Measurements from ENCODE around the gene TBX4.

Gene TBX4

DNA sequence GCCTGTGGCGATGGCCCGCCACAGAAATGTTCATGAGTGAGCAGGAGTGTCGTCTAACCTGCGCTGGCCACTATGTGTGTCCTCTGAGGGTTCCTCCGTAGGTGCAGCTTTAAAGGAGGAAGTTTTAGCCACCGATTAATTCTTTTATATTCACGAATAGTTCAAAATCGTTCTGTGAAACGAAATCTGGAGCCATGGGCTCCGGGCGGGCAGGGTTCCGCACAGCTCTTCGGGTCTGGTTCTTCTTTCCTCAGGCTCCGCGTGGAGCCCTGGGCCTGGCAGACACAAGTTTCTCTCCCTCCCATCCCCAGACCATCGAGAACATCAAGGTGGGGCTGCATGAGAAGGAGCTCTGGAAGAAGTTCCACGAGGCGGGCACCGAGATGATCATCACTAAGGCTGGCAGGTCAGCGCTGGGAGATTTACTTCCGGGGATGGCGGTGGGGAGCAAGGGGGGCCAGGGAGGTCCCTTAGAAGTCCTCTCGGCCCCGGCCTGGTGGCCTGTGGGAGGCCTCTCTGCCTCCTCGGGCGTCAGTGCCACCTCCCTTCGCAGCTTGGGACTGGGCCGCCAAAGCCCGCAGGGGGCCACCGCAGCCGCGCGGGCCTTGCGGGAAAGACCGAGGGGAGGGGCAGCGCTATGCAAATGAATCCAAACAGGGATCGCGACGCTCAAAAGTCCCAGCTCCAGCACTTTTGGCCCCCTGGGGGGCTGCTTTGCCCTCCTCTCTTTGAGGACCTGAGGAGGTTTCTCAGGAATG lies 5.2 kb downstream of the TBX4 start:
- H3K9ac ChIP-seq (ENCODE audit: low read length in 2 of 2), result no peak overlapping the region
- H3K27me3 ChIP-seq (ENCODE audit: control insufficient read depth in 1 of 2, insufficient read depth in 2 of 2, low read length in 2 of 2), result peaks cover 77 to 95% of the 10 kb centered on the region in 2 donors
- H3K4me3 ChIP-seq (ENCODE audit: low read length in 2 of 2), result peak overlapping the region in 1 of 2 donors; percentile 59
- no peak overlapping the region for H3K27ac ChIP-seq (ENCODE audit: low read length)
- no peaks in the 10 kb centered on the region for H3K9me3 ChIP-seq (ENCODE audit: control insufficient read depth in 2 of 2, low read length in 2 of 2)
- H3K36me3 ChIP-seq (ENCODE audit: control insufficient read depth in 2 of 2, insufficient read depth in 2 of 2, low read length in 2 of 2), result no peaks in the 10 kb centered on the region
- peaks cover 12% of the 10 kb centered on the region for H3K4me1 ChIP-seq (ENCODE audit: control insufficient read depth, insufficient read depth, low read length)

DNA sequence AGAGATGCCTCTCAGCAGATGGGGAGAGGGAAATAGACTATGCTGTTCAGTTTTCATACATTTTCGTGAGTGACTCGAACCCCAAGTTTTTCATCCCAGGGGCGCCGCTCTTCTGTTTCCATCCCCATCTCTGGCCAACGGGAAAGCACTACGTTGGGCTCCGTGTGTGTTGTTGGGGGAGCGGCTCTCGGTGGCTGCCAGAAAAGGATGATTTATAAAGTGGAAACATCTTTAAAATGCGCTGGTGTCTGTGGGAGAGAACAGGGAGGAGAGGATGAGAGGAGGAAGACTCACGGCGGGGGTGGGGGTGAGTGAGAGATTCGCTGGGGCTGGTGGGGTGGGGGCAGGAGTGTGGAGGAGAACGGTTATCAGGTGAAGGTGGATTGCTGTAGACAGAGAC lies 5.8 kb downstream of the TBX4 start:
- H3K4me1 ChIP-seq (ENCODE audit: control insufficient read depth, insufficient read depth, low read length), result peaks cover 11% of the 10 kb centered on the region
- H3K9ac ChIP-seq (ENCODE audit: low read length in 2 of 2), result no peak overlapping the region
- H3K27ac ChIP-seq (ENCODE audit: low read length), result no peak overlapping the region
- H3K36me3 ChIP-seq (ENCODE audit: control insufficient read depth in 2 of 2, insufficient read depth in 2 of 2, low read length in 2 of 2), result no peaks in the 10 kb centered on the region
- peaks cover 77 to 95% of the 10 kb centered on the region in 2 donors for H3K27me3 ChIP-seq (ENCODE audit: control insufficient read depth in 1 of 2, insufficient read depth in 2 of 2, low read length in 2 of 2)
- H3K9me3 ChIP-seq (ENCODE audit: control insufficient read depth in 2 of 2, low read length in 2 of 2), result no peaks in the 10 kb centered on the region
- H3K4me3 ChIP-seq (ENCODE audit: low read length in 2 of 2), result no peak overlapping the region

DNA sequence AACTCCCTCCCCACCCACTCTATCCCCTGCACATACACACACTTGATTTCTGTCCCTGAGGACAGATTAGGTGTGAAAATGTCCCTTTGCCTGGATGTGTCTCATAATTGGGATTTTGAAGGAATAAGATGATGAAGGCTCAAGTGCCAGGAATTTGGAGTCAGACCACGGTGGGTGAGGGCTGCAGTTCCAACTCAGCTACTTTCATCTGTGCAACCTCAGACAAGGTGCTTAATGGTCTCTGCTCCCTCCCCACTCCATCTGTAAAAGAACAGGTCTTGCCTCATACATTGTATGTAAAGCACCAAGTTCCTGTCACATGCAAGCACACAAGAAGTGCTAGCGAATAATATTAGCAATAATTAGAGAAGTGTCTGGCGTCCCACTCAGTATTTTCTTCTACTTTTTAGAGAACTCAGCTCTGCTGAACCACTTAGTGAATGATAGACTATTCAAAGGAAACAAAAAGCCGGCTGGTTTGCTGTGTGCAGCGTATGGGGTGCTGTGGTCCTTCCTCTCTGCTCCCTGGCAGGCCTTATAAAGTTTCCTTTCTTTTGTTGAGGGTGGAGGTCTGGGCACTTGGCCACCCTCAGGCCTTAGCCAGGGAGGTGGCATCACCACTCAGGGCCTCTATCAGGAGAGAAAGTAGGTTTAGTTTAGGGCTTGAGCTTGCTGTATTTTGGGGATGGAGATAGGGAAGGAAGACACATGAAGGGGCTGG lies 6.4 kb downstream of the TBX4 start:
- peaks cover 82 to 97% of the 10 kb centered on the region in 2 donors for H3K27me3 ChIP-seq (ENCODE audit: control insufficient read depth in 1 of 2, insufficient read depth in 2 of 2, low read length in 2 of 2)
- H3K9ac ChIP-seq (ENCODE audit: low read length in 2 of 2), result no peak overlapping the region

DNA sequence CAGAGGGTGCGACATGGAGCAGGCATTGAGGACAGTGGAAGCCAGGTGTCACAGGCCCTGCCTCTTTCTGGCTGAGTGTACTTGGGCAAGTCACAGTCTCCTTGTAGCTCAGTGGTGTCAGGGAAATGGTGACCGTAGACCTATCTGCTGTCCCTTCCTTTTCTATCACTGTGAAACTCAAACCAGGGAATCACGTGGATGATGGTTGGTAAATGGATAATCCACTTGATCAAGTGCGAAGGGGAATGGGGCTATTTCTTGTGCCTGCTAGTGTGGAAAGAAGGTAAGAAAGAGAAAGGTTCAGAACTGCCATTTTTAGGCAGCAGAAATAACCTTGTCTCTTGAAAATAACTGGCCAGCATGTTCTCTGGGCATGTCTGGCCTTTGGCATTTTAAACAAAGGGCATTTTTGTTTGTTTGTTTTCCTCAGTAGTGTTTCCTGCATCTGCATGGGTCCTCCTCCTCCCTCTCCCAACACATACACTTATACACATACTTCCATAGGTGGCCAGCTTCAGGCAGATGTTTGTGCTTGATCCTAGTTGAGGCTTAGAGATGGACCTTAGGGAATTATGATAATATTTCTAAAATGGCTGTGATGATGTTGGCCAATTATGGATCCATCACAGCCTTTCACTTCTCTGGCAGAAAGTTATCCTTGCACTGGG lies 7.1 kb downstream of the TBX4 start:
- Histone ChIP-seq H3K9me3 (ENCODE audit: control insufficient read depth in 2 of 2, low read length in 2 of 2) (no peaks in the 10 kb centered on the region), H3K9ac (ENCODE audit: low read length in 2 of 2) (no peak overlapping the region), H3K27ac (ENCODE audit: low read length) (no peak overlapping the region), H3K4me1 (ENCODE audit: control insufficient read depth, insufficient read depth, low read length) (peaks cover 11% of the 10 kb centered on the region), H3K4me3 (ENCODE audit: low read length in 2 of 2) (no peak overlapping the region), H3K36me3 (ENCODE audit: control insufficient read depth in 2 of 2, insufficient read depth in 2 of 2, low read length in 2 of 2) (no peaks in the 10 kb centered on the region), H3K27me3 (ENCODE audit: control insufficient read depth in 1 of 2, insufficient read depth in 2 of 2, low read length in 2 of 2) (peaks cover 75 to 97% of the 10 kb centered on the region in 2 donors)

More for the DNA sequence above, 6.4 kb downstream of the TBX4 start:
- Histone ChIP-seq H3K36me3 (ENCODE audit: control insufficient read depth in 2 of 2, insufficient read depth in 2 of 2, low read length in 2 of 2) (no peaks in the 10 kb centered on the region), H3K4me3 (ENCODE audit: low read length in 2 of 2) (no peak overlapping the region), H3K9me3 (ENCODE audit: control insufficient read depth in 2 of 2, low read length in 2 of 2) (no peaks in the 10 kb centered on the region), H3K27ac (ENCODE audit: low read length) (no peak overlapping the region), H3K4me1 (ENCODE audit: control insufficient read depth, insufficient read depth, low read length) (peaks cover 11% of the 10 kb centered on the region)

DNA sequence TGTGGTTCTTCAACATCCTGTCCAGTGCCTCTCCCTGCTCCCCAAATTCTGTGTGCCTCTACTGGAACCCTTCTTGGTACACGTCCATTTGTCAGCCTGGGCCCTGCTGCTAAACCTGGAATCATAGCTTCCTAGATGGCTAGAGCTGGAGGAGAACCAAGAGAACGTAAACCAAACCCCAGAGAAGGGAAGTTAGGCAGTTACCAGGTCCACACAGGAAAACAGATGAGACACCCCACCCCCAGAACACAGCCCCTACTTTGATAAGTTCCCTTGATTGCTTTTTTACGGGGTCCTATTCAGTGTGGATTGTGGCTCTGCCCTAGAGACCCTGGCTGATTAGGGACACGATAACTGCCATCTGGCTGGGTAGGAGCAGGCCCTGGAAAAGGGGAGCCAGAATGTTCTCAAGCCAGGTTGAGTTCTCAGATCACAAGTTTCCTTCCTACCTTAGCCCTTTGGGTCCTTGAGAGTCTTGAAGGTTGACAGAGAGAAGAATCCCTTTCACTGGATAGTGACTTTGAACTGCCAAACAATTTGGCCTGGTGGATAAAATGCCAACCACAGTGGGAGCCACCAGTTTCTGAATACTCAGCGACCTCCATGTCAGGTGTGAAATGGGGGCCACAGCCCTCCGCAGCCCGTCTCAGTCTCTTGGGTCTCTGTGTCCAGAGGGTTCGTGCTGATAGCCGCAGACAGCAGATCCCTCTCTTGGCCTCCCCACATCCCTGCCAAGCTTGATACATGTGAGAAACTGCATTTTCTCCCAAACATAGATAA lies 7.9 kb downstream of the TBX4 start:
- peaks cover 11% of the 10 kb centered on the region for H3K4me1 ChIP-seq (ENCODE audit: control insufficient read depth, insufficient read depth, low read length)
- H3K27me3 ChIP-seq (ENCODE audit: control insufficient read depth in 1 of 2, insufficient read depth in 2 of 2, low read length in 2 of 2), result peaks cover 67 to 90% of the 10 kb centered on the region in 2 donors
- no peak overlapping the region for H3K27ac ChIP-seq (ENCODE audit: low read length)
- H3K4me3 ChIP-seq (ENCODE audit: low read length in 2 of 2), result no peak overlapping the region
- no peaks in the 10 kb centered on the region for H3K9me3 ChIP-seq (ENCODE audit: control insufficient read depth in 2 of 2, low read length in 2 of 2)
- H3K9ac ChIP-seq (ENCODE audit: low read length in 2 of 2), result no peak overlapping the region
- H3K36me3 ChIP-seq (ENCODE audit: control insufficient read depth in 2 of 2, insufficient read depth in 2 of 2, low read length in 2 of 2), result no peaks in the 10 kb centered on the region

DNA sequence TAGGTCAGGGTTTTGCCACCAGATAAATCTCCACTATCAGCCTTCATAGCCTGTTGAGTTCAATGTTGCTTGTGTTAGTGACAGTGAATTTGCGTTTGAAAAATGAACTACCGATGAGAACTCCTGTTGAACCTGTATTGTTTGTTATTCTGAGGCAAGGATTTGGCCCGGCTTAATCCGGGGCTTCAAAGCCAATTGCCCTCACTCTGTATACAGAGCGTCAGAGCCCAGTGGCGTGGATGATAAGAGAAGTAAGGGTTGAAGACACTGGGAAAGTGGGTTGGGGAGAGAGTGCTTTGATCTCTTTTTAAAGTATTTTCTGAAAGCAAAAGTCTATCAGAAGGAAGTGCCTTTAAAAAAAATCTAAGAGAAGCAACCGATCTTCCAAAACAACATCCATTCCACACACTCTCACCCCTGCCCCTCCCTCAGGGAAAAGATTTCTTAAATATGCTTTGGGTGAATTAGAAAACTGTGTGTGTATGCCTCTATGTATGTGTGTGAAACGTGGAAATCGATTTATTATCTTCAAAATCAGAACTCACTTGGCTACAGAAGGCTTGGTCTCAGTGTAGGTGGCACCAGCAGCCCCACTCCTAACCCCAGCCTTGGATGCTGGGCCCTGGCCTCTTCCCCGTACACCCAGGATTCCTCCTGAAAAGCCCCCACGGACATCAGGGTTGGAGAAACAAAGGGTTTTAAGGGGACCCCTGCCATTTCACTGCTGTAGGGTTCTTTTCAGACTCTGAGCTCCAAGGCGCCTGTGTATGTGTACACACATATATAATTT lies 8.8 kb downstream of the TBX4 start:
- Histone ChIP-seq H3K9ac (ENCODE audit: low read length in 2 of 2) (no peak overlapping the region), H3K27ac (ENCODE audit: low read length) (no peak overlapping the region), H3K4me3 (ENCODE audit: low read length in 2 of 2) (no peak overlapping the region), H3K4me1 (ENCODE audit: control insufficient read depth, insufficient read depth, low read length) (peaks cover 11% of the 10 kb centered on the region), H3K27me3 (ENCODE audit: control insufficient read depth in 1 of 2, insufficient read depth in 2 of 2, low read length in 2 of 2) (peaks cover 60 to 81% of the 10 kb centered on the region in 2 donors), H3K36me3 (ENCODE audit: control insufficient read depth in 2 of 2, insufficient read depth in 2 of 2, low read length in 2 of 2) (no peaks in the 10 kb centered on the region), H3K9me3 (ENCODE audit: control insufficient read depth in 2 of 2, low read length in 2 of 2) (no peaks in the 10 kb centered on the region)

DNA sequence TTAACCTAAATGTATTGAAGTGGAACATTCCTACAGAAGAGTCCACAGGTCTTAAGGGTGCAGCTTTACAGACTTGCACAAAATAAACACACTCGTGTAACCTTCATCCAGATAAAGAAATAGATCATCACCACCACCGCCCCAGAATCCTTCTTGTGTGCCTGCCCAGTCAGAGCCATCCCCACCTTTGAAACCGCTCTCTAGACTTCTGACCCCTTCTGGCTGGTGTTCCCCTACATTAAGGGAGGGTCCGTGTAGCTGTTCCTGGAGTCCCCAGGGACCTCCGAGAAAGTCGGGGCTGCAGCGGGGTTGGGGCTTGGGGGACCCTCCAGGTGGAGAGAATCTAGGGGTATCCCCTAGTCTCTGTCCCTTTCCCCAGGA lies 9.4 kb downstream of the TBX4 start:
- Histone ChIP-seq H3K4me3 (ENCODE audit: low read length in 2 of 2) (peak overlapping the region in 1 of 2 donors; percentile 54), H3K36me3 (ENCODE audit: control insufficient read depth in 2 of 2, insufficient read depth in 2 of 2, low read length in 2 of 2) (no peaks in the 10 kb centered on the region), H3K9ac (ENCODE audit: low read length in 2 of 2) (no peak overlapping the region), H3K27ac (ENCODE audit: low read length) (no peak overlapping the region), H3K27me3 (ENCODE audit: control insufficient read depth in 1 of 2, insufficient read depth in 2 of 2, low read length in 2 of 2) (peaks cover 59 to 76% of the 10 kb centered on the region in 2 donors), H3K4me1 (ENCODE audit: control insufficient read depth, insufficient read depth, low read length) (peaks cover 11% of the 10 kb centered on the region), H3K9me3 (ENCODE audit: control insufficient read depth in 2 of 2, low read length in 2 of 2) (no peaks in the 10 kb centered on the region)

DNA sequence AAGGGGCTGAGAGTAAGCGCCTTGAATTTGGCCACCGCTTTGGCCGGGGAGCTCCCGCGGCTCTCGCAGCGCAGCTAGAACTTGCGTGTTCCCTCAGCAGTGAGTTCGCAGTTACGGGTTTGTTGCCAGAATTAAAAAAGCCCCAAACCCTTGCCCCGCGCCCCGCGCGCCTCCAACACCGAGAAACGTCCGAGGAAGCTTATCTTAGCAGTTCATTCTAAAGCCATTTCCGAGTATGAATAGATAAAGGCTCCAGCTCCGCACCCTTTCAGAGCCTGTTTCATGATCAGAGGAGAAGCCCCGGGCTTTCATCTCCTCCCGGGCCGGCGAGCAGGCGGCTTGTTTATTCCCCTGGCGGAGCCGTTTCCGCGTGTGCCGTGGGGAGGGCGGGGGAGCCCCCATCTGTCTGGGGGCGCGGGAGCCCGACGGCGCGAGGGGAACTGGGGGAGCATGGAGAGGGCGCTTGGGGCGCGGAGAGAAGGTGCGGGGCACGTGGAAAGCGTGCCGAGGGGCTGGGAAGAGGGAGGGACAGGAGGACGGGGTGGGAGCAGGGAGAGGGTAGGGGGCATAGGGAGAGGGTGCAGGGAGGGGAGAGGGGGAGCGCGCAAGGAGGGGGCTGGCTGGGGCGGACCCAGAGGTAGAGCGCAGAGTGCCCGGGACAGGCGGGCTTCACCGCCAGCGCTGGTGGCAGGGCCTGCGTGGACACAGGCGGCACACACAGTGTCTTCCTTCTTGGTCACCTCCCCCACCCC lies 9.9 kb downstream of the TBX4 start:
- no peak overlapping the region for H3K27ac ChIP-seq (ENCODE audit: low read length)
- peaks cover 54 to 70% of the 10 kb centered on the region in 2 donors for H3K27me3 ChIP-seq (ENCODE audit: control insufficient read depth in 1 of 2, insufficient read depth in 2 of 2, low read length in 2 of 2)
- no peaks in the 10 kb centered on the region for H3K9me3 ChIP-seq (ENCODE audit: control insufficient read depth in 2 of 2, low read length in 2 of 2)
- no peaks in the 10 kb centered on the region for H3K36me3 ChIP-seq (ENCODE audit: control insufficient read depth in 2 of 2, insufficient read depth in 2 of 2, low read length in 2 of 2)
- no peak overlapping the region for H3K9ac ChIP-seq (ENCODE audit: low read length in 2 of 2)
- H3K4me3 ChIP-seq (ENCODE audit: low read length in 2 of 2), result peak overlapping the region in 1 of 2 donors; percentile 54
- peaks cover 10% of the 10 kb centered on the region for H3K4me1 ChIP-seq (ENCODE audit: control insufficient read depth, insufficient read depth, low read length)

DNA sequence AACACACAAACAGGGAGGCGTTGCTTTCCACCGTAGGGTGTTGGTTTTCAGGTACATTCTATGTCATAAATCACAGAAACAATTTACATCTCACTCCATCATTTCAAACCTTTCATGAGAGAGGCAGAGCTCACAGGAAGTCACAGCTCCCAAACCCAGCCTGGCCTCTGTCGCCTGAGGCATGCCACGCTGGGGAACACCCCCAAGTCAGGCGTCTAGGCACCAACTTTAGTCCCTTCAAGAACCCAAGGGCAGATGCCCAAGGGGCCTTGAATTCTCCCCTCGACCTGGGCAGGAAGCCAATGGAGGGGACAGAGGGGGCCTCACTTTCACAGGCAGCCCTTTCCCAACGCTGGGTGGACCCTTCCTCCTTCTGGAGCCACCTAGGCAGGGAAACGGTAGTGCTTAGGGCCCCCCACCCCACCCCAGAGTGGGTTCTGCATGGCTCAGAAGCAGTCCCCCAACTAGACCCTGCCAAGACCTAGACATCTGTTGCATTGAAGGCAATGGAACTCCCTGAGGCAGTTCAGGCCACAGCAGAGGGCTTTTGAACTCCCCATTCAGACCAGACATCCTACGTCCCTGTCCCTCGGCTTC lies 10.6 kb downstream of the TBX4 start:
- H3K9ac ChIP-seq (ENCODE audit: low read length in 2 of 2), result no peak overlapping the region
- no peak overlapping the region for H3K27ac ChIP-seq (ENCODE audit: low read length)
- H3K4me3 ChIP-seq (ENCODE audit: low read length in 2 of 2), result no peak overlapping the region
- H3K4me1 ChIP-seq (ENCODE audit: control insufficient read depth, insufficient read depth, low read length), result peaks cover 5% of the 10 kb centered on the region
- no peaks in the 10 kb centered on the region for H3K9me3 ChIP-seq (ENCODE audit: control insufficient read depth in 2 of 2, low read length in 2 of 2)
- H3K36me3 ChIP-seq (ENCODE audit: control insufficient read depth in 2 of 2, insufficient read depth in 2 of 2, low read length in 2 of 2), result no peaks in the 10 kb centered on the region
- peaks cover 54 to 64% of the 10 kb centered on the region in 2 donors for H3K27me3 ChIP-seq (ENCODE audit: control insufficient read depth in 1 of 2, insufficient read depth in 2 of 2, low read length in 2 of 2)
